Chondrocyte (in vitro differentiated cells): Measurements from ENCODE around the gene EDN3. TPM values are rescaled to one million over a fixed set of nuclear protein-coding genes. Genes with fewer than 3 reads are reported as not detected.

Experiments used
- DNase-seq: peaks from one replicate; pipeline ENCODE4 v3.0.0; 2021; ENCODE audit warnings: mixed read lengths, low spot score
- H3K27ac Mint-ChIP-seq: one replicate; pipeline ENCODE4 v1.8.0; 2021; ENCODE audit warnings: mild to moderate bottlenecking, moderate library complexity, mixed read lengths; ENCODE audit not compliant: unreplicated experiment
- H3K27me3 Mint-ChIP-seq: 2 replicates; pipeline ENCODE4 v1.8.0; 2021; ENCODE audit warnings: low read depth, mixed read lengths
- H3K36me3 Mint-ChIP-seq: 2 replicates; pipeline ENCODE4 v1.8.0; 2021; ENCODE audit warnings: low read depth, mixed read lengths
- H3K4me1 Mint-ChIP-seq: 2 replicates; pipeline ENCODE4 v1.8.0; 2021; ENCODE audit warnings: low read depth, mild to moderate bottlenecking, mixed read lengths
- H3K4me3 Mint-ChIP-seq: one replicate; pipeline ENCODE4 v1.8.0; 2021; ENCODE audit warnings: mild to moderate bottlenecking, moderate library complexity, mixed read lengths; ENCODE audit not compliant: unreplicated experiment
- H3K9me3 Mint-ChIP-seq: 2 replicates; pipeline ENCODE4 v1.8.0; 2021; ENCODE audit warnings: low read depth, mixed read lengths
- total RNA-seq: library from RNA; stranded (reverse); gene quantifications from 3 replicates; pipeline ENCODE4 v1.2.1, GENCODE V29; 2021
- TF ChIP-seq, protein P1 (sequence below): fragments of 200-600 bp; sonication (generic); IDR thresholded peaks from 2 replicates; pipeline ENCODE4 v1.5.0; 2021; ENCODE audit warnings: antibody characterized with exemption, mild to moderate bottlenecking, moderate library complexity

EDN3 gene
- total RNA-seq, 1 donor from 2014 or later: 0.55 TPM

DNA sequence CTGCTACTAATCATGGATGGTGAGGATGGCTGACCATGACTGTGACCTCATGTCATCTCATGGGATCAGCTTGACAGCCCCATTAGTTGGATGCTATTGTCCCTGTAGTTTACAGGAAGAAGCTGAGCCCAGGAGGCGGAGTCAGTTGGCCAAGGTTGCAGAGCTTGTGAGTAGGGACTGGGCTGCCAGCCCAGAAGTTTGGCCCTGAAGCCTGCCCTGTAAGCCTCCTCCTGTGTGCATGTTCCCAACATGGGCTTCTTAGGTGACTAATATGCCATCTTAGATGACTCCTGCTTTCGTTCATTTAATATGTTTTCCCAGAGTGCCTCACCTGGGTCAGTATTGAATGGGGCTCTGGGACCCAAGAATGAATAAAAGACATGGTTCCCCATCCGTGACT is 6.9 kb downstream of the EDN3 start:
- Mint-ChIP-seq H3K9me3 (no peaks in the 10 kb centered on the region), H3K27me3 (peaks cover 20% of the 10 kb centered on the region), H3K4me3 (no peak overlapping the region), H3K4me1 (no peaks in the 10 kb centered on the region), H3K36me3 (no peaks in the 10 kb centered on the region), H3K27ac (no peak overlapping the region)
- DNase-seq: no peak
- TF ChIP-seq, protein P1, sequence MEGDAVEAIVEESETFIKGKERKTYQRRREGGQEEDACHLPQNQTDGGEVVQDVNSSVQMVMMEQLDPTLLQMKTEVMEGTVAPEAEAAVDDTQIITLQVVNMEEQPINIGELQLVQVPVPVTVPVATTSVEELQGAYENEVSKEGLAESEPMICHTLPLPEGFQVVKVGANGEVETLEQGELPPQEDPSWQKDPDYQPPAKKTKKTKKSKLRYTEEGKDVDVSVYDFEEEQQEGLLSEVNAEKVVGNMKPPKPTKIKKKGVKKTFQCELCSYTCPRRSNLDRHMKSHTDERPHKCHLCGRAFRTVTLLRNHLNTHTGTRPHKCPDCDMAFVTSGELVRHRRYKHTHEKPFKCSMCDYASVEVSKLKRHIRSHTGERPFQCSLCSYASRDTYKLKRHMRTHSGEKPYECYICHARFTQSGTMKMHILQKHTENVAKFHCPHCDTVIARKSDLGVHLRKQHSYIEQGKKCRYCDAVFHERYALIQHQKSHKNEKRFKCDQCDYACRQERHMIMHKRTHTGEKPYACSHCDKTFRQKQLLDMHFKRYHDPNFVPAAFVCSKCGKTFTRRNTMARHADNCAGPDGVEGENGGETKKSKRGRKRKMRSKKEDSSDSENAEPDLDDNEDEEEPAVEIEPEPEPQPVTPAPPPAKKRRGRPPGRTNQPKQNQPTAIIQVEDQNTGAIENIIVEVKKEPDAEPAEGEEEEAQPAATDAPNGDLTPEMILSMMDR: no peak

DNA sequence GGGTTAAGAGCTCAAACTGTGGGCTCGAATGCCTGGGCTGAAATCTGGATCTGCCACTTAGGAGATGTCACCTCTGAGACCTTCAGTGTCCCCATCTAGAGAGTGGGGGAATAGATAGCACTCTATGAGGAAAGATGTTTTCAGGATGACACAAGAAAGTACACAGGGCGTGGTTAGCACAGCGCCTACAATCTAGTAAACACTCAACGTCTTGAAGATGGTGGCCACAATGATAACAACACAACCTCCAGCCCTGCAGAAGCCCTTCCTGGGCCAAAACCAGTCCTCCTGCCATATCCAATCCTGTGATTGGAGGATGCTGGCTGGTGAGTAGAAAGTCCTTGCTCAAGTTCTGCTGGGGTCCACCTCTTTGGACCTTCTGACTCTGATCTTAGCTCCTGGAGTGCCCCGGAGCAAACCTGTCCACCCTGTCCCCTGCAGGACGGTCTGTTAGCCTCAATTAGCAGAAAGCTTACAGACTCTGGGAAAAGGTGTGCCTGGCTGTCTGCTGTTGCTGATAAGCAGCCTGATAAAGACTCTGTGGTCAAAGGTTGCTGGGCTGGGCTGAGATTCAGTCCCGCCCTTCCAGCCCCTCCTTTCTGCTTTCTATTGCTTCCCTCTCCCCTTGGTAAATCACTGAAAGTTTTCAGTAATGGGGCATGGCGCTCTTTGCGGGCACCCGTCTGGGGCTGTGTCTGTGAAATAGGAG is 8.2 kb downstream of the EDN3 start:
- H3K9me3 Mint-ChIP-seq: no peaks in the 10 kb centered on the region
- no peaks in the 10 kb centered on the region for H3K36me3 Mint-ChIP-seq
- peaks cover 8% of the 10 kb centered on the region for H3K27me3 Mint-ChIP-seq
- DNase-seq: no peak
- TF ChIP-seq, protein P1: no peak
- H3K27ac Mint-ChIP-seq: no peak overlapping the region
- no peaks in the 10 kb centered on the region for H3K4me1 Mint-ChIP-seq
- H3K4me3 Mint-ChIP-seq: no peak overlapping the region

DNA sequence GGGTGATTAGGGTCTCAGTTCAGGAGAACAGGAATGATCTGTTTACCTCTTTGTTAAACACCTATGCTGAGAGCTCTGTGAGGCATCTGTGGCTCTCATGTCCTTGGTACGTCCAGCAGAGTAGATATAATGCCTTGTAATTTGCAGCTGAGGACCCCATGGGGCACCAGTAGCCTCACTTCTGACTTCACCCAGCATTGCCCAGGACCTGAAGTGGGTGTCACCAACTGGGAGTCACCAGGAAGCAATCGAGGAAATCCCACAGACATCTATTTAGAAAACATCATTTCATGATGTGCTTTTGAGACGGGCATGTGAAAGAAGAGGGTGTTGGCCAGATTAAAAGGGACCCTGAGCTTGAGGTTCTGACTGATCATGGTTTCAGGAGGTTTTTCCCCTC is 8.8 kb downstream of the EDN3 start:
- H3K36me3 Mint-ChIP-seq: no peaks in the 10 kb centered on the region
- H3K27ac Mint-ChIP-seq: no peak overlapping the region
- H3K27me3 Mint-ChIP-seq: peaks cover 3% of the 10 kb centered on the region
- no peak for DNase-seq
- TF ChIP-seq, protein P1: no peak
- no peaks in the 10 kb centered on the region for H3K4me1 Mint-ChIP-seq
- H3K4me3 Mint-ChIP-seq: no peak overlapping the region
- H3K9me3 Mint-ChIP-seq: no peaks in the 10 kb centered on the region

DNA sequence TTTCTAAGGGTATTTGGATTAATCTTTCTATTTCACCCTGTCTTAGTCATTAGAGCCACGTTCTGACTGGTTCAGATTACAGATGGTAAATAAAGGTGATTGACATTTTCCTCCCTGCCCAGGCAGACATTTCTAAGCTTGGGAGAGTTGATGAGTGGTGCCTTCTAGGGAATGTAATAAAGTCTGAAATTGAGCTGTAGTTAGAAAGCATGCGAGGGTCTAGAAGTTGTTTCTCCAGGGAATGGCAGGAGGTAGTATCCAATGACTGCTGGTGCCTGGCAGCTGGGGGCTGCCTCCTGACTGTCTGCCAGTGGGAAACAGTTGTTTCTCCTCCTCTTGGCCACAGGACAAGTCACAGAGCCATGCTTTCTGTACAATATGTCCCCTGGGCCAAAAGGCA is 14.6 kb downstream of the EDN3 start:
- Mint-ChIP-seq H3K27ac (no peak overlapping the region), H3K4me3 (no peak overlapping the region), H3K36me3 (no peaks in the 10 kb centered on the region), H3K4me1 (peaks cover 5% of the 10 kb centered on the region), H3K9me3 (no peaks in the 10 kb centered on the region), H3K27me3 (peaks cover 2% of the 10 kb centered on the region)
- TF ChIP-seq, protein P1: no peak
- DNase-seq: no peak

DNA sequence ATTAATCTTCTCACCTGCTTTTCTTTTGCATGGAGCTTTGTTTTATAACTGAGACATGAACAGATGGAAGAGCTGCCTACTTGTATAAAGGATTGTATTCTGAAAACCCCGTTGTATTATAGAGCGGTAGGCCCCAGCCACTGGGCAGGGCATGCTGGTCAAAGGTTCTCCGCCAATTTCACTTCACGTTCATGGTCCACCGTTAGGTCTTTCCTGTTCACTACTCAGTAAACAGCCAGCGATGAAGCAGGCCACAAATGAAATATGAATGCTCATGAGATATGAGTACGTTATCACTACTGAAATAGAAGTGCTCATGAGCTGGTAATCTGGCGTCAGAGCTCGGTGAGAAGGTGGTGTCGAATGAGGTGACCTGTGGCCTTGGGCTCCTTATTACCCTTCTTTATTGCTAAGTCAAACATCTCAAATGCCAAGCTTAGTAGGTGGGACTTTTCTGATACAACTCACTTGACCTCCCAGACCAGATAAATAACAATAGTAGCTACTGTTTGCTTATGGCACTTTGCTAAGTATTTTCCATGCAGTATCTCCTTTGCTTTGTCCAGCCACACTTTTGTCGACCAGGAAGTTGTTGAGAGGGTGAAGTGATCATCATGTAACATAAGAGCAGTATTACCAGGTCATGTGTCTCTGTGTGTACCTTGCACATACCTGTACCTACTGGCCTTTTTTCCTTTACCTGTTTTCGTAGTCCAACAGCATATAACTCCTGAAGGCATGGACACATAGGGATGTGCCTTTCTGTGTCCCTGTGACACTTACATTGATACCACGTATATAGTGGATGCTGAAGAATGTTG is 16.7 kb downstream of the EDN3 start:
- no peak for DNase-seq
- Mint-ChIP-seq H3K4me3 (no peak overlapping the region), H3K27ac (no peak overlapping the region), H3K36me3 (no peaks in the 10 kb centered on the region), H3K9me3 (no peaks in the 10 kb centered on the region), H3K4me1 (peaks cover 5% of the 10 kb centered on the region), H3K27me3 (peaks cover 6% of the 10 kb centered on the region)
- TF ChIP-seq, protein P1: no peak
